Stimulated activated CD8-positive, alpha-beta memory T cell treated with anti-CD3 and anti-CD28 coated beads, Interleukin-4, amount 100 ng/mL, for 24 hours (primary cell): Measurements from ENCODE around the gene DPY19L1.
"Not testable (repeated sequence)": the region's sequence is repeated elsewhere in the genome, so short reads cannot be mapped to it uniquely, and the experiment has no call there.

Experiments
- DNase-seq: peaks from one replicate; pipeline ENCODE4 v3.0.0-alpha.2; 2020; ENCODE audit warnings: low read depth

DPY19L1 gene

DNA sequence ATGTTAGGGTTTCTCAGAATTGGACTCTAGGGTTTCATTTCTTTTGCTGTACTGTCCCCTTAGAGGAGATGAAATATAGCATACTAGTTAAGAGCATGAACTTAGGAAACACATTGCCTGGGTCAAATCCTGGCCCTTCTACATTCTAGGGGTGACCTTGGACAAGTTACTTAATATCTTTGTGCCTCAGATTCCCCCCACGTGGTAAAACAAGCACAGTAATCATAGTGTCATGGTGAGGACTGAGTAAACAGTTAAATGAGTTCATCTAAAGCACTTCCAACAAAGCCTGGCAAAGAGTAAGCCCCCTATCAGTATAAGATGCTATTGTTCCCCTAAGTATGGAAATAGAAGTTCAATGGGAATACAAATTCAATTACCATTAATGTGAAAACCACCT, 5.1 kb downstream of the DPY19L1 start:
- DNase-seq: no peak

DNA sequence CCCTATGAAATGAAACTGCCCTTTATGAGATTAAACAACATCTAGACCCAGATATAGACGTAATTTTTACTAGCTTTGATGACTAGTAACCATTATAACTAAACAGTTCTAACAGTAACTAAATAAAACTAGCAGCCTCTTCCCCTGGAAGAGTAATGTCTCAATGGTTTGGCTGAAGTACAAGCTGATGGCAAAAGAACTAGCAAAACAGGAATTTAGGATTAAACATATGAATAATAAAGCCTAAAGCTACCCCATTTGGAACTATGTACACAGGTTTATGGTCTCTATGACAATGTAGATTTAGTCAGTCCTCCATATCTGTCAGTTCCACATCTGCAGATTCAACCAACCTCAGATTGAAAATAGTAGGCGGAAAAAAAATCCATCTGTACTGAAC, 6.4 kb downstream of the DPY19L1 start:
- no peak for DNase-seq

DNA sequence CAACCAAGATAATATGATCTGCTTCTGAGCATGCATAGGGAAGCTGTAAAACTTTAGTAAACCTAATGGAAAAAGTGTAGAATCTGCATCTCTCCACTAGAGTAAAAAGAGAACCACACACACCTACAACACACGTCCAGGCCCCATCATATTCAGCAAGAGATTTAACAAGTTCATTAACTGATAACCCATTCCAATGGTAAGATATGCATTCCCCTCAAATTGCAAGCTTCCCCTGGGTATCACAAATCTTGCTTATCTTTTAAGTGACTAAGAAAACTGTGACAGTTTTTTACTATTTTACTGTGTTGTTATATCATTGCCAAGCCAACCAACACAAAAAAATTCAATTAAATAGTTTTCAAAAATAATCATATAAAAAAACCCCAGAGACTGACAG, 8.0 kb downstream of the DPY19L1 start:
- no peak for DNase-seq

DNA sequence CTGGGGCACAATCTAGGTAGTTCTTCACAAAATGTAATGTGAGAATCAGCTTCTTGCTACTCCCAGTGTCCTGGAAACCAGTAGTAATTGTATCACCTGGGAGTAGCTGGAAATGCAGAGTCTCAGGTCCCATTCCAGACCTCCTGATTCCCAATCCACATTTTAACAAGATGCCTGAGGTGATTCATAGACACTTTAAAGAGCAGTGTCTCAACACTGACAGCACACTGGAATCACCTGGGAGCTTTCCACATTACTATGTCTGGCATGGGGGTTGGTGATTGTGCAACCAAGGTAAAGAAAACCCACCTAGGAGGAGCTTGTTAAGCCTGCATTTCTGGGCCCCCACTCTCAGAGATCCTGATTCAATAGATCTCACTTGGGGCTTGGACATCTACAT, 11.1 kb downstream of the DPY19L1 start:
- DNase-seq: no peak

DNA sequence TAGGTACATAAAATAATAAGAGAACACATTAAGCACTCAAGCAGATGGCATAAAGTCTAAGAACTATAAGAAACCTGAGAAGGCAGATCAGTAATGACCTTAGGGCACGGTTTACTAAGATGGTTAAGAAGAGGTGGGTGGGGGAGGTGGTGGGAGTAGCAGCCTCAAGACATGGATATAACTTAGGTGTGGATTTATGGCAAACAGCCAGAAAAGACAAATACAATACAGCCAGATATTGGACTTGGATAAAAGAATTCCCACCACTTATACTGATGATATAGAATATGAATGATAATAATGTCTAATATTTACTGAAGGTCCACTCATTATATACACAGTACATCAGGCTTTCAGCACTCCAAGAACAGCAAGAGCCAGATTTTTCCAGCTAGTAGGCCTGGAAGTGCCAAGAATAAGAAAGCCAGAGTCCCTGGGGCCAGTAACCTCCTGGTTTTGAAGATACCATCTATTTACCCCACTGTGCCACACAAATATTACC, 11.9 kb downstream of the DPY19L1 start:
- no peak for DNase-seq

DNA sequence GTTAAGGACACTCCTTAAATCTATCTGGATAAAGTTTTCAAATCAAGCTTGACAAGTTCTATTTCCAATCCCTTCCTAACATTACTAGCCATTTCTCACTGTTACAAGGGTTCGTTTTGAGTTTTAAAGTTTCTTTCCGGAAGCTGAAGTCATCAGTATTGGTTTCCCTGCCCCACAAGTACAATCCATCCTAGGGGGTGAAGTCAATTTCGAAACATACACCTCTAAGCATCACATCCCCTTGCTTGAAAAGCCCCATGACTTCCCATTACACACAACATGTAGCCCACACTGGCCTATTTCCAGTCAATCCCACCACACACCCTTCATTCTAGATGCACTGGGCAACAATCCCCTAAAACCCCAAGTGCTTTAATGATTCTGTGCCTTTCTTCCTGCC, 13.0 kb downstream of the DPY19L1 start:
- DNase-seq: no peak

DNA sequence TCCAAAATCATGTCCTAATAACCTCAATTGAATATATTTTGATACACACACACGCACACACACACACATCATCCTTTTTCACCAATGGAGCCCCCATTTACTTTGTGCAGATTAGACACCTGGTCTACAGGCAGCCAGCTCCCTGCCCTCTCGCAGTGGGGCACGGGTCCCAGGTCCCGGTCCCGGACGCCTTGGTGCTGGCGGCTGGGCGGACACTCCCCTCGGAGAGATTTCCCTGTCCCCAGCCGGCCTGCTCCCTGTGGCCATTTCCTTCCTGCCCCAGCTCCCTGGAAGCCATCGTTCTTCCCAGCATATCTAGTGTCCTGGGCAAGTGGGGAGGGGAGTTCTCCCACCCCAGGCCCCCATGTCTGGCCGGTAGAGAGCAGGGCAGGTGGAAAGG, 14.6 kb downstream of the DPY19L1 start:
- no peak for DNase-seq

DNA sequence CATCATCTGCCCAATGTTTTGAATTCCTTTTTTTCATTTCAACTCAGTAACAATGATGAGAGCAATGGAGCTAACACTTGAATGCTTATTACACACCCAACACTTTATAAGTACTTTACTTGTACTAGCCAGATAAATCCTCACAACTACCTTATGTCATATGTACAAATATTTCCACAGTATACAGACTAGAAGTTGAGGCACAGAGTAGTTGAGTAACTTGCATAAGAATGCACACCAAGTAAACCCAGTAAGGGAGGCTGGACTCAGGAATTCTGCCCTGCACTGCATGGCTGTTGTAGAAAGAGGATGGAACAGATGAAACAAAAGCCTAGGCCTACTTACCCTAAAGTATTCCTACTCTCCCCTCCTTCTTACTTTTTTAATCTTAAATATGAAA, 15.8 kb downstream of the DPY19L1 start:
- no peak for DNase-seq

DNA sequence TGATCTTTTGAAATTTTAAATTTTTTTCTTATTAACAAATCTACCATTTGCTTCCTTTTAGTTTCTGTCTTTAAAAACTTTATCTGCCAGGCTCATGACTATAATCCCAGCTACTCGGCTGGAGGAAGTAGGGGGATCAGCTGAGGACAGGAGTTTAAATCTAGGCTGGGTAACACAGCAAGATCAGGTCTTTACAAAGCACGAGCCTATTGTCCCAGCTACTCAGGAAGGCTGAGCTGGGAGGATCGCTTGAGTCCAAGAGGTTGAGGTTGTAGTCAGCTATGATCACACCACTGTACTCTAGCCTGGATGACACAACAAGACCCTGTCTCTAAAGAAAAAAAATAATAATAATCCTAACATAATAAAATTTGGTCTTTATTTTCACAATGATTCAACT, 17.5 kb downstream of the DPY19L1 start:
- DNase-seq: no peak

DNA sequence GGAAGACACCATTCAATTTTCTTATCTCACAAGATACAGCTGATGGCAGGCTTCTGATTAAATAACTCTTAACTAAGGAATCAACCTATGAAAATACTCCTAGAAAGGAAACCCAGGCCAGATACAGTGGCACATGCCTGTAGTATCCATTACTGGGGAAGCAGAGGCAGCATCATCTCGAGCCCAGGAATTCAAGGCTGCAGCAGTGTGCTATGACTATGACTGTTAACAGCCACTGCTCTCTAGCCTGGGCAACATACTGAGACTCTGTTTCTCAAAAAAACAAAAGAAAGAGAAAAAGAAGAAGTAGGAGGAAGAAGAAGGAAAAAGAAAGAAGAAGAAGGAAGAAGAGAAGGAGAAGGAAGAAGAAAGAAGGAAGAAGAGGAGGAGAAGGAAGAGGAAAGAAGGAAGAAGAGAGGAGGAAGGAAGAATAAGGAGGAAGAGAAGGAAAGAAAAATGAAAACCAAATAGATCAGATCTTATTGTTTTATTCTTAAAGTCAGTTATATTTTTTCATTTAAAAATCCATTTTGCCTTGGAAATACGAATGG, 18.0 kb downstream of the DPY19L1 start:
- DNase-seq: no peak

DNA sequence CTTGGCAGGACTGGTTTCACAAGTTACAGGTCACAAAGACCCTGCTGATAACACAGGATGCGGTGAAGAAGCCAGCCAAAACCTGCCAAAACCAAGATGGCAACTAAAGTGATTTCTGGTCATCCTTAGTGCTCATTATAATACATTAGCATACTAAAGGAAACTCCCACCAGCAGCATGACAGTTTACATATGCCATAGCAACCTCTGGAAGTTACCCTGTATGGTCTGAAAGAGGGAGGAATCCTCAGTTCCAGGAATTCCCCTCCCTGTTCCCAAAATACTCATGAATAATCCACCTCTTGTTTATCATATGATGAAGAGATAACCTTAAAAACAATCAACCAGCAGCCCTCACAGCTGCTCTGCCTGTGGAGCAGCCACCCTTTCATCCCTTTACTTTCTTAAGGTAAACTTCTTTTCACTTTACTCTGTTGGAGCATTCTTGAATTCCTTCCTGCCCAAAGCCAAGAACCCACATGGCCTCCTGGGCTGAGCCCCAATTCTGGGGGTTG, 21.9 kb downstream of the DPY19L1 start:
- DNase-seq: no peak

DNA sequence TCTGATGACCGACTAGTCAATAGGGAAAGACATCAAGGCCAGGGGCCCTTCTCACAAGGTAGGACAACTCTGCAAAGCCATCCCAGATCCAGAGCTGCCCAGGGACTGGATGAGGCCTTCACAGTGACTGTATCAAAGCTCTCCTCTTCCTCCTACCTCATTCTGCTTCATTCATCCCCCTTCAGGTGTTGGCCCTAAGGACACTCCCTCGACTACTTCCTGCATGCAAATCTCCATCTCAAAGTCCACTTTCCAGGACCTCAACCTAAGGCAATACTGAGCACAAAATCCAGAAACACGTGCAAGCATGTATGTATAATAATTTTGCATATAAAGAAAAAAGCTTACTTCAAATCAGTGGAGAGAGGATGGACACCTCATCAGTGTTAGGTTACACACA, 25.1 kb downstream of the DPY19L1 start:
- DNase-seq: no peak

DNA sequence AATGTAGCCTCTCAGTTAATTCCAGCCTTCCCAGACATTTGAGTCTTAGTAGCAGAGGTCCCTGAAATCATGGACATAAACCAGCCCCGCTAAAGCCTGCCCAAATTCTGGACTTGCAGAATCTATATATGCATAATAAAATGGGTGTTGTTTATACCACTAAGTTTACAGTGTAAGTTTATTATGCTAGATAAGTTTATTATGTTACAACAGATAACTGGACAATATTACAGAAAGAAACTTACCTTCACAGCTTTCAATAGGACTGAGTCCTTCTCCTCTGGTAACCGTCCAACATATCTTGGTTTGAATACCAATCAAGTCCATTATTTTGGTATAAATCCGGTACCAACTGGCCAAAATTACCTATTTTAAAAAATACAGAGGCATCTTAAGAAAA, 26.2 kb downstream of the DPY19L1 start:
- DNase-seq: no peak

DNA sequence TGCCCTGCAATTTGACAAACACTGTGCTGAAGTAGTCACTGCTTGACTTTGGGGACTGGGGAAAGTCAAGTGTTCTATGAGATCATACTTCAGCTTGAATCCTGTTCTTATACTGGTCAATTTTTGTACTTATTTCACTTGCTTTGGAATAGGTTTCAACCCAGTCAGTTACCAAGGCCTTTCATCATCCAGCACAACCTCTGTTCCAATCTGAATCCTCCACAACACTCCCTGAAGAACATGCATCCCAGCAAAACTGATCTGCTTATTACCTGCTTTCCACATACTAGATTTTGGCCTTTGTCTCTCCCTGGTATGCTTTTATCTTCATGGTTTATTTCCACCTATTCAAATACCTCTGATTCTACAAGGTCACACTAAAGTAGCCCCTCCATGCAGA, 29.5 kb downstream of the DPY19L1 start:
- DNase-seq: no peak

DNA sequence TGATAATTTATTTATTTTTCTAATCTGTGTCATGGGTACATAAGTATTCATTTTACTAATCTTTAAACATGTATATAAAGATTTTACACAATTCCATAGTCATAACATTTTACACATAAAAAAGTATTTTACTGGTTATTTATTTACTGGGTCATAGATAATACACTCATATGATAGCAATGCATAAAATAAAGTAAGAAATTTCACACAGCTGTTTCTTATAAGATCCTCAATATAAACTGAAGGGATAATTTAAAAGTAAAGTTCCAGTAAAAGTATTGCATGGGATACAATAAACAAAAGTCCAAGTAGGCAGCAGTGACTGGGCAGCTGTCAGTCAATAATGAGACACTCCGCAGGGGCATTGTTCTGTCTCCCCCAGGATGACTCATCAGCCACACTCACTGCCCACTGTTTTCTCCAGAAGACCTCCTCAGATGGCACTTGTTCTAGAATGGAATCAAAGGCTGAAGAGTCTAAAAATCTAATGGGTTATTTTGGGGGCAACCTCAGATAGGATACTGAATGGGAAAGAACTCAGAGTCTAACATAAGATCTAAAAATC, 32.7 kb downstream of the DPY19L1 start:
- no peak for DNase-seq

DNA sequence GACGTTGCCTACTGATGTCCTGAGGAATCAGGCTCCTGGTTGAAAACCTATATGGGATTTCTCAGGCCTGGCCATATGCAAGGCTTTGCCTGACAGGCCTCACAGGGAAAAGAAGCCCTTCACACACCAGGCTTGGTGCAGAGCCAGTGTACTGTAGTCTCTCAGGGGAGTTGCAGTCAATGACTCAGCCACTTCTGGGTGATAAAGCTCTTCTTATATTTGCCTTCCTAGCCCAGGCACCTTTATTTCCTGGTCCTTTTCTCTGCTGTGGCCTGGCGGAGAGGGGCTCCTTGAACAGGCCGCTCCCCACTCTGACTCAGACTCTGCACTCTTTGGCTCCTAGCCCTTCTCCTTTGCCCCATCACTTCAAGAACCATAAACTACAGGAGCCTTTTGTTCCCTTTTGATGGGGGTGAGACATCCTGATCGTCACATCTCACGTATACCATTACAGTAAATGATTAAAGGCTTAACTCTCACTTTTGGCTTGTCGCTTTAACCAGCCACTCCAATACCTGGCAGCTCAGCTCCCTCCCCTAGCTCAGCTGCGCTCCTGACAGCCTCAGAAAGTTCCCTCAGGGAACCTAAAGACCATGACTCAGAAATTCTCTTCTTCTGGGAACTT, 33.5 kb downstream of the DPY19L1 start:
- DNase-seq: no peak

DNA sequence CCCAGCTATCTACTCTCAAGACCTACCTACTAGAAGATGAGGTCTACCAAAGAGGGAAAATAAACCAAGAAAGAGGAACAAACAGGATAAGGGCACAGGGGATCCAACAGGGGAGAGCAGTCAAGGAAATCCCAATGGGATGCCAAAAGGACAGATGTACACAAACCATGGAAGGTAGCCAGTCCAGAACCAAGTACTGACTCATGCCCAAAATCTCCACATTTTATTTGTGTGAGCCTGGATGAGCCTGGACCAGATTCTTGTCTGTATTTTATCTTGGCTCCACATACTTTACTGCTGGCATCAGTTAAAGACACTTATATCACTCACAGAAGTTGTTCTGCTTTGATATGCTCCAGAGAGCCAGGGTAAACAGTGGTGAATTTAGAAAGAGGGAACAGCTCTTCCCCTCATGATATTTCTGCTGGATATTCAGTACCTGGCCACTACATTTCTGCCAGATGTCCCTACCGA, 34.1 kb downstream of the DPY19L1 start:
- DNase-seq: not testable (repeated sequence)

DNA sequence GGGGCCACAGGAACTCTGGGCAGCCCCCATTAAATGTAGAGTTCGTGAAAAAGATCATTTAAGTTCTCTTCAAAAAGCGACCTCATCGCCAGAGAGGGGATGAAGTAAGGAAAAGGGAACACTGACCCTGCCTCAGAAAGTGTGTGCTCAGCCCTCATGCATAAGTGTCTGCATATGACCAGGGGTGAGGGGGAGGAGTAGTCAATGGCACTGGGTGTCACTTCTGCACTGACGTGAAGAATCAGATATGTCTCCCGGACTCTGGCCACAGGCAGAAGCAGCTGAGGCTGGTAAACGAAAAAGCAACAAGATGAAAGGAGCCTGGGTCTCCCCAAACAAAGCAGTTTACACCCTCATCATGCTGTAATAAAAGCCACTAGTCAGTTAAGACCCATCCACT, 39.0 kb downstream of the DPY19L1 start:
- not testable (repeated sequence) for DNase-seq

DNA sequence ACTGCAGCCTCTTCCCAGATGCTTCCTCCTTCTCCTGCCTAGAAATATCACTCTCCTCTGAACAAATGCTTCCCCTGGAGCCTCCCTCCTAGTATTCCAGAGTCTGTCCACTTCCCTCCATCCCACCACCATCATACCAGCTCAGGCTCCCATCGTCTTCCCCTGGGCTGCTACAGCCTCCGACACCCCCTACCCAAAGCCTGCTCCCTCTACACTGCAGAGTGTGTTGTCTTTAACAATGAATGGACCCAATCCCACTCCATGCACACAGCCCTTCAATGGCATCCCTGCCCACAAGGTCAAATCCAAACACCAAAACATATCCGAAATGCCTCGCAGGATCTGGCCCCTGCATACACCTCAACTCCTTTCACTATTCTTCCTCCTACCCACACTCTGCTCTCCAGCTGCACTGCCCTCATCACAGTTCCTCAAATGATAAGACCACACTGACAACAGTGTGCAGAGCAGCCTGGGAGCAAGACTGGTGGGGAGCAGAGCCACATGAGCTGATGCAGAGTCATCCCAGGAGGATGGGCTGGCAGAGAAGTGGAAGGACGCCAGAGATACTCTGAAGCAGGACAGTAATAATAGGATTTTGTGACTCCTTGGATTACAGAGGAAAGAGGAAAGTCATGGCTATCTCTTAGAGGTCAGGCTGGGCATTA, 40.7 kb downstream of the DPY19L1 start:
- DNase-seq: not testable (repeated sequence)

DNA sequence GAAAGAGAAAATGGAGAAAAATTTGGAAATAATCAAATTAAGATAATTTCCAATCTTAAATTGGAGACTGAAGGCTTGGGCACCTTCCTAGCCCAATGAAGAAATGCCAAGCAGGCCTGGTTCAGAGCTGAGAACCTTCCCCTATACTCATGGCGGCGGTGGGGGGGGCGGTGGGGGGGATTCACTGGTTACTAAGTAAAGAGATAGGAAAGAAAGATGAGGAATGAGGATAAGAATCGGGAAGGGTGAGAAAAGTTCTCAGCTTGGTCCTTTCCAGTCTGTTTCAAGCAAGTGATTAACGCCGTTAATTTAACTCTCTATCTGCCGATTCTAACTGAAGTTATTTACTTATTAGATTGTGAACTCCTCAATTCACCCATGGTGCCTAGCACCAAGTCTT, 41.5 kb downstream of the DPY19L1 start:
- DNase-seq: no peak

DNA sequence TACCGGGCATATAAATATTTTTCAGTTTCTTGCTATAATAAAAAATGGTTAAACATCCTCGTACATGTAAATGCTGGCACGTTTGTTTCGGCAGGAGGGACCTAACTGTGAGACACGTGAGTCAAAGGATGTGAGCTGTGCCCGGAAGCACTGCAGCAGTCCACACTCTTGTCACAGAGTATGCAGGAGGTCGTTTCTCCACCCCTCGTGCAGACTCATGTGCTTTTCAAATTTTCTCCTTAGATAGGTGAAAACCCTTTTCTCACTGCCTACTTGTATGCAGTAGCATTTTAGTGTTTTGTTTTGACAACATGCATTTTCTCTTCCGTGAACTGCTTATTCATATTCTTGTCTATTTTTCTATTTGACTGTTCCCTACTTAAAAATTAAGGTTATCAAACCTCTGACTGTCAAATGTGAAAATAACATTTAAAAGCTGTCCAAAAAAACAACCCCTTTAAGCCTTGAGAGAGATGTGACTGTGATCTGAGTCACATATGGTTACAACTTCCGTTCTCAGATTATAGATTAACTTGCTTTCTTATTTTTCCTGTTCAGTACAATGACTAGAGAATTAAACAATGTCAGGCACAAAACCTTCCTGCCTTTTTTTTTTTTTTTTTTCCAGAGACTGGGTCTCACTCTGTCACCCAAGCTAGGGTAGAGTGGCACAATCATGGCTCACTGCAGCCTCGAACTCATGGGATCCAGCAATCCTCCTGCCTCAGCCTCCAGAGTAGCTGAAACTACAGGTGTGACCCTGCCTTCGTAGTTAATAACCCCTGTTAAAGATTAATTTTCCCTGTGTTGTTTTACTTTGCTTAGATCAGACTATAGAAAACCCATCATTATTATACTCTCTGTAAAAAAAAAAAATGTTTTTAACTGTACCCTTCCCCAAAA, 45.1 kb downstream of the DPY19L1 start:
- peak; percentile 4 for DNase-seq
